ENCODE results near the gene LTBP3. TPM values are rescaled to one million over a fixed set of nuclear protein-coding genes. Genes with fewer than 3 reads are reported as not detected.

Gene LTBP3
- total and polyA plus RNA-seq, 2 of the 4 experiments (the other 2 are of a cell fraction) = 6.6 to 145 TPM

DNA sequence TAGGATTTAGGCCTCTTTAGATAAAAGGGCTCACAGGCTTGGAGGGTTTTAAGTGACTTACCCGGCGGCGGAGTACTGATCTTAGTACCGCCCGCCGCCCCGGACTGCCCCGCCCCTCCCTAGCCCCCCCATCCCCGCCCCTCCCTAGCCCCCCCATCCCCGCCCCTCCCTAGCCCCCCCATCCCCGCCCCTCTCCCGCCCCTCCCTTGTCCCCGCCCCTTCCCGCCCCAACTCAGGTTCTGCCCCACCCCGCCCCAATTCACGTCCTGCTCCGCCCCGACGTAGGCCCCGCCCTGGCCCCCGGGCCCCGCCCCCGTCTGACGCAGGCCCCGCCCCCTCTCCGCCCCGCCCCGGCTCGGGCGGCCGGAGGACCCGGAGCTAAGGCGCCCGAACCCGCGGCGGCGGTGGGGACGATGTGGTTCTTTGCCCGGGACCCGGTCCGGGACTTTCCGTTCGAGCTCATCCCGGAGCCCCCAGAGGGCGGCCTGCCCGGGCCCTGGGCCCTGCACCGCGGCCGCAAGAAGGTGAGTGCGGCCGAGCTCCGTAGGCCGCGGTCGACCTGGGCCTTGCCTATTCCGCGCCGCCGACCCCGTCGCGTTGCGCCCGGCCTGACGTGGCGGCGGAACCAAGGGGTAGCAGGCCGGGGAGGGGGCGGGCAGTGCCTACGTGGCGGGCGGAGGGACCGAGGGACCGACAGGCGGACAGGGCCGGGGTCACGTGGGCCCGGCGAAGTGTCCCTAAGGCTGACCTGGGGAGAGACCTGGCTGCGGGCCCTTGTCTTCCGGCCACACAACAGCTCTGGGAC is 33.2 kb downstream of the LTBP3 start, which contains the start of gene SCYL1:
TSS of gene SCYL1 (plus strand) at position 343 of the 805 bp plus-strand sequence. CDS start at position 414, 71 bp downstream.
- POLR2A ChIA-PET (ENCODE audit: unreplicated experiment) = interaction anchor here (0.6 to 1.8 kb wide), 4 partner anchors 17 to 327 kb away, joined by 3 to 9 read pairs (median 7); partner anchors contain the start of gene MALAT1
- Histone ChIP-seq H2BK20ac (ENCODE audit: low read depth, low read length) (no peak within 1 kb of the TSS; the same call in 1 of the 2 replicates), H4K5ac (ENCODE audit: low read depth, low read length) (peak within 1 kb of the TSS; percentile 30; the same call in 1 of the 2 replicates), H3K56ac (ENCODE audit: extremely low read depth, insufficient read depth, low read length) (peak within 1 kb of the TSS; percentile 58), H3K18ac (ENCODE audit: low read depth, low read length) (peak within 1 kb of the TSS; percentile 79), H3K4ac (ENCODE audit: low read depth, low read length) (peak within 1 kb of the TSS; percentile 85), H3K9me3 (ENCODE audit: control insufficient read depth, insufficient read depth, low read length) (no peaks in the 10 kb centered on the region), H3K9me1 (ENCODE audit: insufficient read depth, low read length) (peaks cover 6% of the 10 kb centered on the region; the same call in 1 of the 2 replicates), H3K14ac (replicated peaks; ENCODE audit: low read depth, low read length) (peak within 1 kb of the TSS; percentile 91), H3K23ac (ENCODE audit: low read depth, low read length) (peak within 1 kb of the TSS; percentile 90), H2BK15ac (ENCODE audit: low read depth, low read length) (peak within 1 kb of the TSS; percentile 42; the same call in 1 of the 3 replicates), H2AFZ (replicated peaks; ENCODE audit: low read length, poor library complexity) (peak within 1 kb of the TSS; percentile 92), H3K4me1 (ENCODE audit: control insufficient read depth, insufficient read depth, low read length) (peaks cover 12% of the 10 kb centered on the region), H3K4me2 (ENCODE audit: low read depth, low read length) (peak within 1 kb of the TSS; percentile 97), H3K9ac (ENCODE audit: low read depth, low read length) (peak within 1 kb of the TSS; percentile 98), H4K91ac (ENCODE audit: insufficient read depth, low read depth, low read length) (peak within 1 kb of the TSS; percentile 43), H4K20me1 (ENCODE audit: insufficient read depth, low read length) (peaks cover 32% of the 10 kb centered on the region; the same call in 1 of the 2 replicates), H2AK5ac (ENCODE audit: low read depth, low read length) (peak within 1 kb of the TSS; percentile 95), H3K27ac (ENCODE audit: insufficient read depth, low read length) (peak within 1 kb of the TSS; percentile 87), H2AK9ac (replicated peaks; ENCODE audit: low read depth, low read length, poor library complexity) (peak within 1 kb of the TSS; percentile 95), H2BK120ac (ENCODE audit: low read depth, low read length) (peak within 1 kb of the TSS; percentile 35; the same call in 1 of the 2 replicates), H3K27me3 (ENCODE audit: control insufficient read depth, insufficient read depth, low read length) (no peaks in the 10 kb centered on the region), H3K79me1 (ENCODE audit: low read depth in 1 of 2, low read length in 2 of 2) (peaks cover 21 to 50% of the 10 kb centered on the region in 2 experiments), H2BK5ac (ENCODE audit: low read depth, low read length, poor library complexity, severe bottlenecking) (peak within 1 kb of the TSS; percentile 79), H3K4me3 (ENCODE audit: insufficient read depth, low read depth, low read length) (peak within 1 kb of the TSS; percentile 88), H4K8ac (ENCODE audit: low read depth in 2 of 2, low read length in 2 of 2) (peak within 1 kb of the TSS; percentile 74 to 79; a peak in 3 of 4 replicates), H3K36me3 (ENCODE audit: control insufficient read depth, insufficient read depth, low read length) (peaks cover 28% of the 10 kb centered on the region)
- peak; percentile 79 for DNase-seq
- in situ Hi-C loops (cut with MboI; ENCODE audit: low sequenced_read_pairs) = no loop called here
- intact Hi-C loops (cut with micrococcal nuclease) = no loop called here
- 0% methylated on average over 35 of the region's 82 CpGs; no CpG with 5 or more reads in 1 of the 2 experiments for WGBS, 2 experiments (ENCODE audit: extremely low coverage in 2 of 2, insufficient read length in 1 of 2)
- CTCF ChIA-PET = interaction anchor here (1.0 kb wide), 1 partner anchor 16 kb away, joined by 3 read pairs; no protein-coding TSS in a partner anchor
- TF ChIP-seq POLR2A (IDR thresholded peaks at IDR 0.05; ENCODE audit: low read depth, low read length) = peak; percentile 90
- TF ChIP-seq MAZ (IDR thresholded peaks at IDR 0.05; ENCODE audit: borderline replicate concordance, low read depth, low read length) = peak; percentile 38; the same call in 1 of the 2 replicates
- TF ChIP-seq CHD1 (IDR thresholded peaks at IDR 0.05; ENCODE audit: low read depth, low read length) = peak; percentile 93; the same call in 1 of the 2 replicates
- TF ChIP-seq, protein P1, sequence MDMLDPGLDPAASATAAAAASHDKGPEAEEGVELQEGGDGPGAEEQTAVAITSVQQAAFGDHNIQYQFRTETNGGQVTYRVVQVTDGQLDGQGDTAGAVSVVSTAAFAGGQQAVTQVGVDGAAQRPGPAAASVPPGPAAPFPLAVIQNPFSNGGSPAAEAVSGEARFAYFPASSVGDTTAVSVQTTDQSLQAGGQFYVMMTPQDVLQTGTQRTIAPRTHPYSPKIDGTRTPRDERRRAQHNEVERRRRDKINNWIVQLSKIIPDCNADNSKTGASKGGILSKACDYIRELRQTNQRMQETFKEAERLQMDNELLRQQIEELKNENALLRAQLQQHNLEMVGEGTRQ (IDR thresholded peaks at IDR 0.05; ENCODE audit: low read depth, low read length) = peak; percentile 86
- no peak for TF ChIP-seq RFX5 (IDR thresholded peaks at IDR 0.05; ENCODE audit: low read depth, low read length)
- dilution Hi-C loops (cut with HindIII; ENCODE audit: low sequenced_read_pairs, unreplicated experiment) = no loop called here
- ATAC-seq (ENCODE audit: low read depth) = peak; percentile 97
- BruUV-seq (replicated peaks) = no TSS peak

All from IMR-90 (cell line).